Measurements from ENCODE around the gene GC.

GC gene

DNA sequence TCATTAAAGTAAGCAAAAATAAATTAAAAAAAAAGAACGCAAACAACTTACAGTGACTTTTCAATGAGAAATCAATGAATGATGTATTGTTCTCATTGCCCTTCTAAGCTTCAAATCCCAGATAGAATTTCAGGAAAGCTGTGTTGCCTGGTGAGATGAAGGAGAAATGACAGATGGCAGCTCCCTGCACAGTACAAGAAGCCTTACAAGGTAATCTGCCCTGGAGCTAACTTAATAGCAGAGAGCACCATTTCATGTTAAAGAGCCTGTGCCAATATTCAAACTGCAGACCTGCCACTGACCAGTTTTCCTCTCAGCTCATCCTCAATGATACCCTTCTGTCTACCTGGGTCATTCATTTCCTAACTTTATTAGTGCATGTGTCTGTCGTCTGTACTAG, 54.0 kb downstream of the GC start:
- Mint-ChIP-seq H3K27ac (no peak overlapping the region), H3K36me3 (ENCODE audit: low read depth) (no peaks in the 10 kb centered on the region), H3K27me3 (peaks cover 5% of the 10 kb centered on the region), H3K4me1 (no peaks in the 10 kb centered on the region), H3K9me3 (no peaks in the 10 kb centered on the region), H3K4me3 (no peak overlapping the region)
- ATAC-seq (no peak), DNase-seq (no peak)

DNA sequence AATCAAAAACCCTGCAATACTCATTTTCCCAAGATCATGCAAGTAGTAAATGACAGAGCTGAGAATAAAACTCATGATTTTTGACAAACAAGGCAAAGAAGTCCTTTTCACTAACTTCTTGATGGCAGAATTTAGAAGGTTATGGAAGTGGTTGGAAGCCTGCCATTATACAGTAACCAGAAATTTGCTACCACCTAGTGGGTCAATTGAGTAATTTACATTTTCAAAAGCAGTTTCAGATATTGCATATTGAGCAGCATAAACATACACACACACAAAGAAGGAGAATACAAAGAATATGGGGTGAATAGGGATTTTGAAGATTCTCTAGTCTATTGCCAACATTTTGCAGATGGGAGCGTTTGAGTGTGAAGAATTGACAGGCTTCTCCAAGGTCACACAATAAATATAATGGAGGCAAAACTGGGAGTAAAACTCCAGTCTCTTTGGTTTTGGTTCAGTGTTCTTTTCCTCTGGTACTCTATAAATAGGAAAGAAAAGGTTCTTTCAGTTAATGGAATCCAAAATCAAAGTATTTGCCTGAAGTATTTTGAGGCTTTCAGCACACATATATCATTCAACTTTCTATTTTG, 70.2 kb downstream of the GC start:
- Mint-ChIP-seq H3K27ac (no peak overlapping the region), H3K27me3 (peaks cover 2% of the 10 kb centered on the region), H3K36me3 (ENCODE audit: low read depth) (no peaks in the 10 kb centered on the region), H3K9me3 (no peaks in the 10 kb centered on the region), H3K4me1 (no peaks in the 10 kb centered on the region), H3K4me3 (no peak overlapping the region)
- no peak for DNase-seq
- no peak for ATAC-seq

DNA sequence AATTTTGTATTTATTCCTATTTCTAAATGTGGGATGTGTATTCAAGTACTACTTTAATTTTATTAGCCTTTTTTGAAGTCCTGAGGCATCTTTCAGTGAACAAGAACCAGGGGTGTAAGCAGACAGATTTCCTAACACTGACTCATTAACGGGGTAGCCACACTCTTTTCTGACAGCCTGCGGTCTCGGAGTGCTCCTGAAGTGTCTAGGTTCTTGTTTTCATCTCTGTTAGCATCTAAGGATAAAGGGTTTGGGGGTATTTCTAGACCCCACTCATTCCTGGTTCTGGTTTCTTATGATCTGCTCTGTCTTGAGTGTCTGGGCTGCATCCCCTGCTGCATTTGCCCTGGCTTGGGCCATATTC, 71.9 kb downstream of the GC start:
- ATAC-seq (no peak), DNase-seq (no peak)
- no peaks in the 10 kb centered on the region for H3K9me3 Mint-ChIP-seq
- no peaks in the 10 kb centered on the region for H3K4me1 Mint-ChIP-seq
- H3K27me3 Mint-ChIP-seq, result no peaks in the 10 kb centered on the region
- no peak overlapping the region for H3K4me3 Mint-ChIP-seq
- no peak overlapping the region for H3K27ac Mint-ChIP-seq
- no peaks in the 10 kb centered on the region for H3K36me3 Mint-ChIP-seq (ENCODE audit: low read depth)

DNA sequence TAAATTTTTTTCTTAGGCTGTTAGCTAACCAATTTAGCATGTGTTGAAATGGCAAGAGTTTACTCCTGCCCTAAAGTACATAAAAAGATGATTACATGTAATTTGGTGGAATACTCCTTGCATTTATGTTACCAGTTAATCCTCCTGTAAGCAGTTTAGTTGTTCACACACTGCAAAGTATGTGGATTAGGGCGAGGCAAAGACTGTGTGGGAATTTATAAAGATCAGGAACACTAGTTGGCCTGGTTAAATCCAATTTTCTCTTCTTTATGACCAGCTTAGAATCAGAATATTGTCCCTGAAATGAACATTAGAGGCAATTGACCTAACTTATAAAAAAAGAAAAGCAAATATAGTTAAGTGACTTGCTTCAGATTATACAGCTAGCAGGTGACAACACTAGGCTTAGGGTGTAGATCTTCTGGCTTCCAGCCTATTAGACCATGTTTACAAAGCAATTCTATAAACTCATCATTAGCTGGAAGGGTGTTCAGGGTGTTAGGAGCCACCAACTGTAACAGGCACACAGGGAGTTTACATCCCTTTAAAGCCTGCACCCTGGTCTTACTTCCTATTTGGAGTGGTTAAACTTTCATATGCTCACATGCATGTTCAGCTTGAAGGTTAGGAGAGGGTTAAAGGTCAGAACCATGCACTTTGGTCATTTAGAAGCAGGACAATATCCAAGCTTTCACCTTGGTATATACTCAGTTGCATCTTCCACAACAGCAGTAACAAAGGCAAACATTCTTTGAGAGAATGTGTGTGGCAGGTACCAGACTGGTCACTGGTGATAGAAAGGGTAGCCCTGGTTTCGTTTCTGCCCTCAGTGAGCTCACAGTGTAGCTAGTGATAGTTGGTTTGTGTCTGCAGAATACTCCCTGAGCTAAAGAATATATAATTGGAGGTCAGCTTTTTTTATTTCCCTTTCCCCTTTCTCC, 72.6 kb downstream of the GC start:
- H3K36me3 Mint-ChIP-seq (ENCODE audit: low read depth), result no peaks in the 10 kb centered on the region

DNA sequence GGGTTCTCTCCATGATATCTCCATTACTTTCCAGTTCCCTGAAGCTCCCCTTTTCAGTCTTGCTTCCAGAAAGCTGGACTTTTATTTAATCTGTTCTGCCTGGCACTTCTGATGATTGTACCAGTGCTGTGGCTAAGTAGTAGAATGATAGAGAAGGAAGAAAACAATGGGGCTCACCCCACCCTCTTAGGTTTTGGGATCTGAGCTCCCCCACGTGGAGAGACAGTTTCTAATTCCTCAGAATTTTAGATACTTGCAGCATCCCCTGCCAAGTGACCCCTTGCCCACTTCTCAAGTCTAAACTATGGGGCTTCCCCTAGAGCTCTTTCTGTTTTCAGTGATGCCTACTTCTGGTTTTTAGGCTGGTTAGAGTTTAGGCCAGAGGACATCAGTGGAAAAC, 73.9 kb downstream of the GC start:
- H3K27me3 Mint-ChIP-seq, result no peaks in the 10 kb centered on the region
- ATAC-seq (no peak), DNase-seq (no peak)
- no peaks in the 10 kb centered on the region for H3K4me1 Mint-ChIP-seq
- H3K36me3 Mint-ChIP-seq (ENCODE audit: low read depth), result no peaks in the 10 kb centered on the region
- H3K9me3 Mint-ChIP-seq, result no peaks in the 10 kb centered on the region
- no peak overlapping the region for H3K27ac Mint-ChIP-seq
- H3K4me3 Mint-ChIP-seq, result no peak overlapping the region

More for the DNA sequence above, 72.6 kb downstream of the GC start:
- H3K27me3 Mint-ChIP-seq, result no peaks in the 10 kb centered on the region
- H3K4me3 Mint-ChIP-seq, result no peak overlapping the region
- H3K9me3 Mint-ChIP-seq, result no peaks in the 10 kb centered on the region
- DNase-seq, result no peak
- no peak overlapping the region for H3K27ac Mint-ChIP-seq
- ATAC-seq, result no peak
- H3K4me1 Mint-ChIP-seq, result no peaks in the 10 kb centered on the region

DNA sequence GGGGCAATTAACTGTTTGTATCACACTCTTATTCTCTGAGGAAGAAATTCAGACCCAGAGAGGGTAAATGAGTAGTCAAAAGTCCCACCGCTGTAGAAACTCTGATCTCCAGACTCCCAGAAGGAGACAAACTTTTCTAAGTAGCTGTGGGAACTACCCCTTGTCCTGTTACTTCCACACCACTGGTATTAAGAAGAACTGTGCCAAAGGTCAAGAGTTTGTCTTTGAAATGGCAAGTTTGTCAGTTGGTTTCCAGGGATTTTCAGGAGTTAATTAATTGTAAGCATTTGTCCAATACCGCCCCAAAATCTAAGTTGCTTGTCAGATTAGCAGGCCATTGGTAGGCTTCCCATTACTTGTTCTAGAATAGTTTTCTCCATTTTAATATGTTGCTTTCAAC, 85.7 kb downstream of the GC start:
- no peak overlapping the region for H3K27ac Mint-ChIP-seq
- no peak for DNase-seq
- no peaks in the 10 kb centered on the region for H3K9me3 Mint-ChIP-seq
- peaks cover 2% of the 10 kb centered on the region for H3K27me3 Mint-ChIP-seq
- H3K36me3 Mint-ChIP-seq (ENCODE audit: low read depth), result no peaks in the 10 kb centered on the region
- no peak overlapping the region for H3K4me3 Mint-ChIP-seq
- no peak for ATAC-seq
- H3K4me1 Mint-ChIP-seq, result no peaks in the 10 kb centered on the region

DNA sequence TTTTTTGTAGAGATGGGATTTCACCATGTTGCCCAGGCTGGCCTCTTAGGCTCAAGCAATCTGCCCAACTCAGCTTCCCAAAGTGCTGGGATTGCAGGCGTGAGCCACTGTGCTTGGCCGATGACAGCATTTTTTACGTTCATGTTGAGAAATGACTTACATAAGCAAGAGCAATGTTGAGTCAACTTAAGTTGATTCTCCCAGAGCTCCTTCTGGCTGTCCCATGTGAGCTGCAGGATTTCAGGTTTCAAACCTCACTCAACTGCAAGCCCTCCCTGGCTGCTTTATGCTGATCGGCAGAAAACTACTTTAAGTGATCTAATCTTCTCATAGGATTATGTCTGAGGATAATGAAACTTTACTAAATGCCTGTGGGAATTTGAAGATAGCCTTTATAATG, 86.8 kb downstream of the GC start:
- Mint-ChIP-seq H3K27ac (no peak overlapping the region), H3K27me3 (peaks cover 2% of the 10 kb centered on the region), H3K4me3 (no peak overlapping the region), H3K9me3 (no peaks in the 10 kb centered on the region), H3K36me3 (ENCODE audit: low read depth) (no peaks in the 10 kb centered on the region), H3K4me1 (no peaks in the 10 kb centered on the region)
- ATAC-seq, result no peak
- DNase-seq, result no peak

DNA sequence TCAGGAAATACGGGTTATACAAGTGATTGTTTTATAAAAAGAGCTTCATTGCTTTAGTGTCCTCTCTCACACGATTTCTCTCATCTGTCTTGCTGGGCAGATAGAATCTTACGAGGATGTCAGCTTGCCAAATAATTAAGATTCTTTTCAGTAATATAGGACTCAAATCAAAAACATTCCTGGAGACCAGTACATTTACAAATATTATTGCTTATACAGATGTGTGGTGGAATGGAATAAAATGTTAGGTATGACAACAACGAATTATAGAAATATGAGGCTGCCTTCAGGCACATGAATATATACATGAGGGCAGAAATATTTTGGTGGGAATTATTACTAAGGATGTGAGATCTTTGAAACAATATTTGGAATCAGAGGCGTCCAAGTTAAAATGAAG, 88.9 kb downstream of the GC start:
- no peak for ATAC-seq
- DNase-seq, result no peak
- Mint-ChIP-seq H3K36me3 (ENCODE audit: low read depth) (no peaks in the 10 kb centered on the region), H3K27ac (no peak overlapping the region), H3K9me3 (no peaks in the 10 kb centered on the region), H3K4me3 (no peak overlapping the region), H3K4me1 (no peaks in the 10 kb centered on the region), H3K27me3 (peaks cover 2% of the 10 kb centered on the region)

DNA sequence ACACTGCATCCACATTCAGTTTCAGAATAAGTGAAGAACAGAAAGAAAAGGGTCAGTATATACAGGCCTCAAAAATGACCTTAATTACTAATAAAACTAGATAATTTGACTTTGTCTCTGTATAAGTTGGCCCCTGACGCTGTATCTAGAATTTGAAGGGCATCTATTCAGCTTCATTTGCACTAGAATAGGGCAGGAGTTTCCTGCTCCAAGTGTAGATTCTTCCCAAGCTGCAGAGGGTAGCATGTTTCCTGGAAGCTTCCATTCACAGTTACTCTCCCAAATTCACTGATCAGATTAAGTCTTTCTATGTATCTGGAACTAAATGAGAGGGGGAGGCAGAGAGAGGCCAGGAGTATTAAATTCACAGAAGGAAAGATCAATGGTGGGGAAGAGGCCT, 90.9 kb downstream of the GC start:
- no peak for DNase-seq
- peaks cover 11% of the 10 kb centered on the region for H3K27me3 Mint-ChIP-seq
- no peak overlapping the region for H3K4me3 Mint-ChIP-seq
- no peaks in the 10 kb centered on the region for H3K4me1 Mint-ChIP-seq
- no peaks in the 10 kb centered on the region for H3K36me3 Mint-ChIP-seq (ENCODE audit: low read depth)
- H3K9me3 Mint-ChIP-seq, result no peaks in the 10 kb centered on the region
- ATAC-seq, result no peak
- H3K27ac Mint-ChIP-seq, result no peak overlapping the region

DNA sequence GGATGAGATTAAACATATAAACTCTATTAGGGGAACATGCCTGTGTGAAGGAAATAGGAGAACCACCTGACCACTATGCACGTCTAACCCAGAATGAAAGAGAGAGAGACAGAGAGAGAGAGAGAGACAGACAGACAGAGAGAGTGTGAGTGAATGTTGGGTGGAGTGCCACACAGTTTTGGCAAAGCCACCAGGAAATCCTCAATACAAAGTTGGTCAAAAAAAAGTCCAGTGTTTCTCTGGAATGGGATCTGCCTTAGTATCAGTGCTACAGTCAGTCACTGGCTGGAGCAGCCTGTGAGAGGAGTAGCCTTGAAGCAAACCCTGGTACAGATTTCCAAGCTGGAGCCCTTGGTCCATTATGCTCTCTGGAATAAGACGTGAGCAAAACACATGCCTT, 91.7 kb downstream of the GC start:
- H3K27ac Mint-ChIP-seq, result no peak overlapping the region
- no peaks in the 10 kb centered on the region for H3K9me3 Mint-ChIP-seq
- DNase-seq (no peak), ATAC-seq (no peak)
- no peak overlapping the region for H3K4me3 Mint-ChIP-seq
- peaks cover 14% of the 10 kb centered on the region for H3K27me3 Mint-ChIP-seq
- H3K4me1 Mint-ChIP-seq, result no peaks in the 10 kb centered on the region
- H3K36me3 Mint-ChIP-seq (ENCODE audit: low read depth), result no peaks in the 10 kb centered on the region
